Measurements from ENCODE around the gene PCDHA1.

PCDHA1 gene

DNA sequence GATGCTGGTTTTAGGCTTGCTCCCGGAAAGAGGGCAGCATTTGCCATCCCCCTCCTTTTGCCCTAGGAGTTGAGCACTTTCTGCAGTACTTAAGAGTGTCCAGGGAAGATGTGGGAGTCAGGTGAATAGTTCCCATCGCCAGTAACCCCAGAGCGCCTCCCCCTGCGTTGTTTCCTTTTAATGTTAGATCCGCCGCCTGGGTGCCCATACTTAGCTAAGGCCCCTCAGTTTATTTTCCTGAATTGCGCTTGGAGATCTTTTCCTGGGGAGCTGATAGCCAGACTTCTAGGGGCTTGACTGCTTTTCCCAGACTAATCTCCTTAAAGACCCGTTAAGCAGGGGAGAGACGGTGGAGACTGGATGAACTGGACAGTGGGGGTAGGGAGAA is 180.0 kb downstream of the PCDHA1 start:
- peak overlapping the region; percentile 15 for H3K9ac ChIP-seq (ENCODE audit: low read length)
- H3K27me3 ChIP-seq (ENCODE audit: control insufficient read depth in 1 of 2, insufficient read depth in 1 of 2, low read length in 2 of 2) = peaks cover 13 to 40% of the 10 kb centered on the region in 2 experiments
- peak overlapping the region in 1 of 2 experiments; percentile 61 for H3K18ac ChIP-seq (ENCODE audit: low read depth in 1 of 2, low read length in 2 of 2)
- peak overlapping the region; percentile 68 to 72 for H3K4me3 ChIP-seq (ENCODE audit: insufficient read depth in 1 of 2, low read depth in 1 of 2, low read length in 2 of 2)
- peak overlapping the region in 1 of 2 experiments; percentile 8 for H3K14ac ChIP-seq (ENCODE audit: low read length in 2 of 2)
- H3K9me3 ChIP-seq (ENCODE audit: control insufficient read depth, low read length) = no peaks in the 10 kb centered on the region
- DNase-seq = no peak
- peak overlapping the region; percentile 97 for H3K4me2 ChIP-seq (ENCODE audit: low read length, poor library complexity, severe bottlenecking)
- H3K23ac ChIP-seq (ENCODE audit: low read length in 2 of 2) = no peak overlapping the region
- H3K4me1 ChIP-seq (ENCODE audit: control insufficient read depth, insufficient read depth, low read depth, low read length) = peaks cover 13% of the 10 kb centered on the region
- no peak overlapping the region for H3K27ac ChIP-seq (ENCODE audit: low read length, poor library complexity, severe bottlenecking)
- no peak overlapping the region for H2AK5ac ChIP-seq (ENCODE audit: low read length, severe bottlenecking)
- no peak overlapping the region for H2BK5ac ChIP-seq (ENCODE audit: low read depth, low read length, poor library complexity, severe bottlenecking)
- peak overlapping the region; percentile 55 for H4K8ac ChIP-seq (ENCODE audit: low read length)
- no peak overlapping the region for H3K4ac ChIP-seq (ENCODE audit: low read depth in 1 of 2, low read length in 2 of 2)
- peak overlapping the region; percentile 15 for H2AFZ ChIP-seq (ENCODE audit: low read depth, low read length)
- H3K36me3 ChIP-seq (ENCODE audit: control insufficient read depth in 1 of 2, insufficient read depth in 2 of 2, low read depth in 1 of 2, low read length in 2 of 2) = peaks cover 0 to 12% of the 10 kb centered on the region in 2 experiments
- H2BK15ac ChIP-seq (ENCODE audit: low read depth, poor library complexity, severe bottlenecking) = no peak overlapping the region
- WGBS = 4% methylated on average over 7 of the region's 9 CpGs
- H4K91ac ChIP-seq (ENCODE audit: low read length) = no peak overlapping the region
- H3K79me1 ChIP-seq (replicated peaks; ENCODE audit: low read length, poor library complexity, severe bottlenecking) = no peaks in the 10 kb centered on the region
- H2BK120ac ChIP-seq (ENCODE audit: low read depth, low read length) = no peak overlapping the region
- peak overlapping the region in 1 of 2 experiments; percentile 21 for H2BK12ac ChIP-seq (ENCODE audit: low read length in 2 of 2)

DNA sequence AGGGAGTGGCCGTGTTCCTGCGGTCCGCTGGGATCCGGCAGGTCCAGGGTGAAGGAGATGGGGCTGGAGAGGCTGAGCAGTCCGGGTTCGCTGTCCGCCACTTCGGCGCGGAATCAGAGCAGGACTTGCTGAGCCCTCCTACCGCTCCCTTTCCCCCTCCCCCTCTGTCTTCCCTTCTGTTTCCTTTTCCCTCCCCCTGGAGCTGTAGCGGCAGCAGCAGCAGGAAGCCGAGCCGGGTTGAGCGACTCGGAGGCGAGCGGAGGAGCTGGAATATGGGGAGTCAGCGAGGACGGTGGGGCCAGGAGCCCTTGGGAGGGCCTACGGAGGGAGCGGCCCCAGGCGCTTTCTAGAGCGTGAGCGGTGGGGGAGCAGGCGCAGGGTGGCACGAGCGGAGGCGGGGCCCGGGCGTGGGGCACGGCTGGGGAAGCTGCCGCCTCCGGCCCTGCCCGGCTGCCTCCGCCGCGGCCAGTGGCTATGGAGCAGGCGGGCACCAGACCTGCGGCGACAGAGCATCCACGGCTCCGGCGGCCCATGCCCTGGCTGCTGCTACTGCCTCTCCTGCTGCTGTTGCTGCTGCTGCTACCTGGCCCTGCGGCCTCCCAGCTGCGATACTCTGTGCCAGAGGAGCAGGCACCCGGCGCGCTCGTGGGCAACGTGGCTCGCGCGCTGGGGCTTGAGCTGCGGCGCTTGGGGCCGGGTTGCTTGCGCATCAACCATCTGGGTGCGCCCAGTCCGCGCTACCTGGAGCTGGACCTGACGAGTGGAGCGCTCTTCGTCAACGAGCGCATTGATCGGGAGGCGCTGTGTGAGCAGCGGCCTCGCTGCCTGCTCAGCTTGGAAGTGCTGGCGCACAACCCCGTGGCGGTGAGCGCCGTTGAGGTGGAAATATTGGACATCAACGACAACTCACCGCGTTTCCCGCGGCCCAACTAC is 180.6 kb downstream of the PCDHA1 start, which contains the start of gene PCDHAC2:
Gene PCDHAC2, plus strand, starts transcription at position 184 of the 933 bp plus-strand sequence. Its CDS starts 291 bp downstream, at position 475.
- peak within 1 kb of the TSS; percentile 55 for H4K8ac ChIP-seq (ENCODE audit: low read length)

DNA sequence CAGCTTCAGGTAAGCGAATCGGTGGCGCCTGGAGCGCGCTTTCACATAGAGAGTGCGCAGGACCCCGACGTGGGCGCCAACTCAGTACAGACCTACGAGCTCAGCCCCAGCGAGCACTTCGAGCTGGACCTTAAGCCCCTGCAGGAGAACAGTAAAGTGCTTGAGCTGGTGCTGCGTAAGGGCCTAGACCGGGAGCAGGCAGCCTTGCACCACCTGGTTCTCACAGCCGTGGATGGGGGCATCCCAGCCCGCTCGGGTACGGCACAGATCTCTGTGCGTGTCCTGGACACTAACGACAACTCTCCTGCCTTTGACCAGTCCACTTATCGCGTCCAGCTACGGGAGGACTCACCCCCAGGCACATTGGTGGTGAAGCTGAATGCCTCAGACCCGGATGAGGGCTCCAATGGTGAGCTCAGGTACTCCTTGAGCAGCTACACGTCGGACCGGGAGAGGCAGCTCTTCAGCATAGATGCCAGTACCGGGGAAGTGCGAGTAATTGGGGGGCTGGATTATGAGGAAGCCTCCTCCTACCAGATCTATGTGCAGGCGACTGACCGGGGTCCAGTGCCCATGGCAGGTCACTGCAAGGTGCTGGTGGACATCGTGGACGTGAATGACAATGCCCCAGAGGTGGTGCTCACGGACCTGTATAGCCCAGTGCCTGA is 181.4 kb downstream of the PCDHA1 start:
- Histone ChIP-seq H4K91ac (ENCODE audit: low read length) (no peak overlapping the region), H3K27me3 (ENCODE audit: control insufficient read depth in 1 of 2, insufficient read depth in 1 of 2, low read length in 2 of 2) (peaks cover 13 to 40% of the 10 kb centered on the region in 2 experiments), H2BK5ac (ENCODE audit: low read depth, low read length, poor library complexity, severe bottlenecking) (no peak overlapping the region), H3K14ac (ENCODE audit: low read length in 2 of 2) (no peak overlapping the region), H3K4me1 (ENCODE audit: control insufficient read depth, insufficient read depth, low read depth, low read length) (peaks cover 13% of the 10 kb centered on the region), H2BK15ac (ENCODE audit: low read depth, poor library complexity, severe bottlenecking) (no peak overlapping the region), H3K9ac (ENCODE audit: low read length) (no peak overlapping the region), H3K18ac (ENCODE audit: low read depth in 1 of 2, low read length in 2 of 2) (no peak overlapping the region), H3K9me3 (ENCODE audit: control insufficient read depth, low read length) (no peaks in the 10 kb centered on the region), H3K4ac (ENCODE audit: low read depth in 1 of 2, low read length in 2 of 2) (no peak overlapping the region), H3K36me3 (ENCODE audit: control insufficient read depth in 1 of 2, insufficient read depth in 2 of 2, low read depth in 1 of 2, low read length in 2 of 2) (peaks cover 0 to 12% of the 10 kb centered on the region in 2 experiments), H2AFZ (ENCODE audit: low read depth, low read length) (no peak overlapping the region), H3K23ac (ENCODE audit: low read length in 2 of 2) (peak overlapping the region in 1 of 2 experiments; percentile 23), H2AK5ac (ENCODE audit: low read length, severe bottlenecking) (no peak overlapping the region), H4K8ac (ENCODE audit: low read length) (no peak overlapping the region), H3K27ac (ENCODE audit: low read length, poor library complexity, severe bottlenecking) (no peak overlapping the region), H3K4me3 (ENCODE audit: insufficient read depth in 1 of 2, low read depth in 1 of 2, low read length in 2 of 2) (peak overlapping the region in 1 of 2 experiments; percentile 18), H3K4me2 (ENCODE audit: low read length, poor library complexity, severe bottlenecking) (peak overlapping the region; percentile 97), H2BK120ac (ENCODE audit: low read depth, low read length) (no peak overlapping the region), H2BK12ac (ENCODE audit: low read length in 2 of 2) (no peak overlapping the region), H3K79me1 (replicated peaks; ENCODE audit: low read length, poor library complexity, severe bottlenecking) (no peaks in the 10 kb centered on the region)
- no peak for DNase-seq
- WGBS = 48% methylated on average over 34 of the region's 34 CpGs

More for the DNA sequence above, 180.6 kb downstream of the PCDHA1 start, which contains the start of gene PCDHAC2:
- Histone ChIP-seq H3K27me3 (ENCODE audit: control insufficient read depth in 1 of 2, insufficient read depth in 1 of 2, low read length in 2 of 2) (peaks cover 13 to 40% of the 10 kb centered on the region in 2 experiments), H3K23ac (ENCODE audit: low read length in 2 of 2) (peak within 1 kb of the TSS in 1 of 2 experiments; percentile 98), H3K9me3 (ENCODE audit: control insufficient read depth, low read length) (no peaks in the 10 kb centered on the region), H2BK5ac (ENCODE audit: low read depth, low read length, poor library complexity, severe bottlenecking) (no peak within 1 kb of the TSS), H3K4ac (ENCODE audit: low read depth in 1 of 2, low read length in 2 of 2) (peak within 1 kb of the TSS in 1 of 2 experiments; percentile 21), H2BK15ac (ENCODE audit: low read depth, poor library complexity, severe bottlenecking) (peak within 1 kb of the TSS; percentile 62), H3K27ac (ENCODE audit: low read length, poor library complexity, severe bottlenecking) (peak within 1 kb of the TSS; percentile 25), H2AK5ac (ENCODE audit: low read length, severe bottlenecking) (no peak within 1 kb of the TSS), H3K36me3 (ENCODE audit: control insufficient read depth in 1 of 2, insufficient read depth in 2 of 2, low read depth in 1 of 2, low read length in 2 of 2) (peaks cover 0 to 12% of the 10 kb centered on the region in 2 experiments), H2AFZ (ENCODE audit: low read depth, low read length) (peak within 1 kb of the TSS; percentile 15), H3K18ac (ENCODE audit: low read depth in 1 of 2, low read length in 2 of 2) (peak within 1 kb of the TSS in 1 of 2 experiments; percentile 61), H3K14ac (ENCODE audit: low read length in 2 of 2) (peak within 1 kb of the TSS in 1 of 2 experiments; percentile 87), H3K79me1 (replicated peaks; ENCODE audit: low read length, poor library complexity, severe bottlenecking) (no peaks in the 10 kb centered on the region), H3K4me3 (ENCODE audit: insufficient read depth in 1 of 2, low read depth in 1 of 2, low read length in 2 of 2) (peak within 1 kb of the TSS; percentile 68 to 72), H4K91ac (ENCODE audit: low read length) (peak within 1 kb of the TSS; percentile 58), H2BK12ac (ENCODE audit: low read length in 2 of 2) (peak within 1 kb of the TSS in 1 of 2 experiments; percentile 24), H2BK120ac (ENCODE audit: low read depth, low read length) (peak within 1 kb of the TSS; percentile 22), H3K4me2 (ENCODE audit: low read length, poor library complexity, severe bottlenecking) (peak within 1 kb of the TSS; percentile 97), H3K4me1 (ENCODE audit: control insufficient read depth, insufficient read depth, low read depth, low read length) (peaks cover 13% of the 10 kb centered on the region), H3K9ac (ENCODE audit: low read length) (peak within 1 kb of the TSS; percentile 15)
- WGBS = 1% methylated on average over 53 of the region's 80 CpGs
- peak; percentile 73 for DNase-seq

All from mesenchymal stem cell (in vitro differentiated cells and primary cell).